ENCODE results near the gene SRRM3. TPM values are rescaled to one million over a fixed set of nuclear protein-coding genes. Genes with fewer than 3 reads are reported as not detected.

The SRRM3 gene
- total RNA-seq, 1 donor from 2014 or later: 1.7 TPM

DNA sequence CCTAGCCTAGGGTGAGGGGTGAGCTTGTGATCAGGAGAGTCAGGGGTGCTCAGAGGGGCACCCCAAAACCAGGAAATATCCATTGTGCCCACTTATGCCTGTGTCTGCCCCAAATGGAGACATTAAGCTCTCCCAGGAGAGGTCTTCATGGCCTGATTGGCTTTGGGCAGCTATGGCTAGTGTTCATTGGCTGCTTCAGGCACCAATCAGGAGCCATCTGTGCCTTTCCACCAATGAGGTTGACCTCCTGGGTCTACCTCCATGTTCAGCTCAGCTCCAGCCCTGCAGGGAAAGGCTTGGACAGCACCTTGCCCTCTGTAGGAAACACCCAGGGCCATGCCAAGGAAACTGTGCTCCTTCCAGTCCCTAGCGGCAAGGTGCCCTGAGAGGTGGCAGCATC, 76.8 kb downstream of the SRRM3 start:
- no peak overlapping the region for H3K4me3 Mint-ChIP-seq (ENCODE audit: unreplicated experiment)
- H3K4me1 Mint-ChIP-seq (ENCODE audit: low read depth, unreplicated experiment): peaks cover 4% of the 10 kb centered on the region
- Histone ChIP-seq H3K4me1 (ENCODE audit: insufficient read depth, low read length) (no peaks in the 10 kb centered on the region), H3K79me2 (ENCODE audit: insufficient read depth, low read length) (no peaks in the 10 kb centered on the region), H3K9me3 (ENCODE audit: insufficient read depth, low read depth, low read length) (peaks cover 2% of the 10 kb centered on the region), H4K20me1 (ENCODE audit: insufficient read depth, low read length) (no peaks in the 10 kb centered on the region), H2AFZ (ENCODE audit: low read depth, low read length) (no peak overlapping the region), H3K9ac (ENCODE audit: low read length) (no peak overlapping the region), H3K27me3 (ENCODE audit: insufficient read depth, low read length) (peaks cover 30% of the 10 kb centered on the region), H3K36me3 (ENCODE audit: insufficient read depth, low read length) (no peaks in the 10 kb centered on the region), H3K4me2 (ENCODE audit: low read length) (no peak overlapping the region), H3K27ac (ENCODE audit: low read depth, low read length) (no peak overlapping the region), H3K4me3 (ENCODE audit: insufficient read depth, low read depth, low read length) (no peak overlapping the region)
- no peak overlapping the region for H3K27ac Mint-ChIP-seq (ENCODE audit: unreplicated experiment)
- no peak for DNase-seq (ENCODE audit: low read depth)
- H3K36me3 Mint-ChIP-seq (ENCODE audit: low read depth, unreplicated experiment): peaks cover 1% of the 10 kb centered on the region
- no peak for FAIRE-seq
- peaks cover 38% of the 10 kb centered on the region for H3K27me3 Mint-ChIP-seq (ENCODE audit: low read depth, unreplicated experiment)
- H3K9me3 Mint-ChIP-seq (ENCODE audit: unreplicated experiment): peaks cover 3% of the 10 kb centered on the region
- TF ChIP-seq EZH2 (IDR thresholded peaks at IDR 0.05; ENCODE audit: insufficient read depth, low read length): no peak
- TF ChIP-seq, protein P1, sequence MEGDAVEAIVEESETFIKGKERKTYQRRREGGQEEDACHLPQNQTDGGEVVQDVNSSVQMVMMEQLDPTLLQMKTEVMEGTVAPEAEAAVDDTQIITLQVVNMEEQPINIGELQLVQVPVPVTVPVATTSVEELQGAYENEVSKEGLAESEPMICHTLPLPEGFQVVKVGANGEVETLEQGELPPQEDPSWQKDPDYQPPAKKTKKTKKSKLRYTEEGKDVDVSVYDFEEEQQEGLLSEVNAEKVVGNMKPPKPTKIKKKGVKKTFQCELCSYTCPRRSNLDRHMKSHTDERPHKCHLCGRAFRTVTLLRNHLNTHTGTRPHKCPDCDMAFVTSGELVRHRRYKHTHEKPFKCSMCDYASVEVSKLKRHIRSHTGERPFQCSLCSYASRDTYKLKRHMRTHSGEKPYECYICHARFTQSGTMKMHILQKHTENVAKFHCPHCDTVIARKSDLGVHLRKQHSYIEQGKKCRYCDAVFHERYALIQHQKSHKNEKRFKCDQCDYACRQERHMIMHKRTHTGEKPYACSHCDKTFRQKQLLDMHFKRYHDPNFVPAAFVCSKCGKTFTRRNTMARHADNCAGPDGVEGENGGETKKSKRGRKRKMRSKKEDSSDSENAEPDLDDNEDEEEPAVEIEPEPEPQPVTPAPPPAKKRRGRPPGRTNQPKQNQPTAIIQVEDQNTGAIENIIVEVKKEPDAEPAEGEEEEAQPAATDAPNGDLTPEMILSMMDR (IDR thresholded peaks at IDR 0.05; ENCODE audit: insufficient read depth, low read depth, low read length): no peak

- Histone ChIP-seq H4K20me1 (ENCODE audit: insufficient read depth, low read length) (no peaks in the 10 kb centered on the region), H3K4me1 (ENCODE audit: insufficient read depth, low read length) (no peaks in the 10 kb centered on the region), H3K27ac (ENCODE audit: low read depth, low read length) (no peak overlapping the region), H3K79me2 (ENCODE audit: insufficient read depth, low read length) (no peaks in the 10 kb centered on the region), H3K36me3 (ENCODE audit: insufficient read depth, low read length) (no peaks in the 10 kb centered on the region), H3K4me3 (ENCODE audit: insufficient read depth, low read depth, low read length) (no peak overlapping the region), H3K4me2 (ENCODE audit: low read length) (no peak overlapping the region), H3K27me3 (ENCODE audit: insufficient read depth, low read length) (peaks cover 32% of the 10 kb centered on the region), H3K9me3 (ENCODE audit: insufficient read depth, low read depth, low read length) (peaks cover 2% of the 10 kb centered on the region), H3K9ac (ENCODE audit: low read length) (no peak overlapping the region), H2AFZ (ENCODE audit: low read depth, low read length) (no peak overlapping the region)
- DNase-seq (ENCODE audit: low read depth) (no peak), FAIRE-seq (no peak)
- peaks cover 52% of the 10 kb centered on the region for H3K27me3 Mint-ChIP-seq (ENCODE audit: low read depth, unreplicated experiment)
- H3K4me3 Mint-ChIP-seq (ENCODE audit: unreplicated experiment): peak overlapping the region; percentile 79
- TF ChIP-seq EZH2 (IDR thresholded peaks at IDR 0.05; ENCODE audit: insufficient read depth, low read length): no peak
- TF ChIP-seq, protein P1 (IDR thresholded peaks at IDR 0.05; ENCODE audit: insufficient read depth, low read depth, low read length): no peak
- peaks cover 1% of the 10 kb centered on the region for H3K4me1 Mint-ChIP-seq (ENCODE audit: low read depth, unreplicated experiment)
- peaks cover 3% of the 10 kb centered on the region for H3K9me3 Mint-ChIP-seq (ENCODE audit: unreplicated experiment)
- peaks cover 1% of the 10 kb centered on the region for H3K36me3 Mint-ChIP-seq (ENCODE audit: low read depth, unreplicated experiment)
- no peak overlapping the region for H3K27ac Mint-ChIP-seq (ENCODE audit: unreplicated experiment)
These were observed 78.7 kb downstream of the SRRM3 start for GRCh38 chr7:76280408-76280807.

GRCh38 chr7:76281006-76281705, 79.5 kb downstream of the SRRM3 start:
- Histone ChIP-seq H3K4me2 (ENCODE audit: low read length) (peak overlapping the region; percentile 83), H3K36me3 (ENCODE audit: insufficient read depth, low read length) (no peaks in the 10 kb centered on the region), H3K79me2 (ENCODE audit: insufficient read depth, low read length) (no peaks in the 10 kb centered on the region), H3K9me3 (ENCODE audit: insufficient read depth, low read depth, low read length) (peaks cover 2% of the 10 kb centered on the region), H4K20me1 (ENCODE audit: insufficient read depth, low read length) (no peaks in the 10 kb centered on the region), H3K4me3 (ENCODE audit: insufficient read depth, low read depth, low read length) (peak overlapping the region; percentile 17), H3K27me3 (ENCODE audit: insufficient read depth, low read length) (peaks cover 32% of the 10 kb centered on the region), H3K27ac (ENCODE audit: low read depth, low read length) (no peak overlapping the region), H2AFZ (ENCODE audit: low read depth, low read length) (peak overlapping the region; percentile 63), H3K9ac (ENCODE audit: low read length) (peak overlapping the region; percentile 60), H3K4me1 (ENCODE audit: insufficient read depth, low read length) (no peaks in the 10 kb centered on the region)
- peaks cover 1% of the 10 kb centered on the region for H3K36me3 Mint-ChIP-seq (ENCODE audit: low read depth, unreplicated experiment)
- FAIRE-seq: no peak
- H3K27me3 Mint-ChIP-seq (ENCODE audit: low read depth, unreplicated experiment): peaks cover 50% of the 10 kb centered on the region
- H3K4me1 Mint-ChIP-seq (ENCODE audit: low read depth, unreplicated experiment): peaks cover 1% of the 10 kb centered on the region
- TF ChIP-seq EZH2 (IDR thresholded peaks at IDR 0.05; ENCODE audit: insufficient read depth, low read length): peak; percentile 96
- TF ChIP-seq, protein P1 (IDR thresholded peaks at IDR 0.05; ENCODE audit: insufficient read depth, low read depth, low read length): no peak
- H3K9me3 Mint-ChIP-seq (ENCODE audit: unreplicated experiment): peaks cover 3% of the 10 kb centered on the region
- peak overlapping the region; percentile 79 for H3K4me3 Mint-ChIP-seq (ENCODE audit: unreplicated experiment)
- no peak for DNase-seq (ENCODE audit: low read depth)
- H3K27ac Mint-ChIP-seq (ENCODE audit: unreplicated experiment): no peak overlapping the region
